ENCODE results near the gene EEF2K. TPM values are rescaled to one million over a fixed set of nuclear protein-coding genes. Genes with fewer than 3 reads are reported as not detected.

Gene EEF2K
- total RNA-seq, 1 donor from 2014 or later: 28.3 TPM

DNA sequence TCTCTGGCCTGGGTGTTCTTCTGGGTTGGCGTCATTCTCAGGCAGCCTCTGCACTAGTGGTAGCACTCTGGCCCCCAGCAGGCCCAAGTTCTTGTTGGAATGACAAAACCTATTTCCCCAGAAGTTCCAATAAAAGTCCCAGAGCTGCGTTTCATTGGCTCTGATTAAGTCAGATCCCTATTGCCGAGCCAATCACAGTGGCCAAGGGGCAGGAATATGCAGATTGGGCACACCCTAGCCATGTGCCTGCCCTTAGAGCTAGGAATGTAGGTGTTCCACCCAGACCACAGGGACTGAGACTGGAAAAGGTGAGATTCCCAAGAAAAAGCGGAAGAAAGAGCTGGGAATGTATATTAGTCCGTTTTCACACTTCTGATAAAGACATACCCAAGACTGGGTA lies 46.2 kb downstream of the EEF2K start:
- DNase-seq: no peak

DNA sequence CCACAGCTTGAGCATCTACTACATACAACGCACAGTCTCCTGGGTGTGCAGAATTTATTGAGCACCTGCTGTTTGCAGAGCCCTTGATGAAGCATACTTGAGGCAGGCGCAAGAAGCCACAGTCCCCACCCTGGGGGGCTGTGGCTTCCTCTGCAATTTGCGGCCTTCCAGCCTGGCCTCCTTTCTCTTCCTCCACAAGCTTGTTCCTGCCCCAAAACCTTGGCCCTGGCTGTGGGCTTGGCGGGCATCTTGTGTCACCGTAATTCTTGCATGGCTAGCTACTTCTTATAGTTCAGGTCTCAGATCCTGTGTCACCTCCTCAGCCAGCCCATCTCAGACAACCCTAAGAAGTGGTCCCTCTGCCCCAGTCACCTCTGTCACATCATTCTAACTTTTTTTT lies 47.2 kb downstream of the EEF2K start:
- DNase-seq: no peak

DNA sequence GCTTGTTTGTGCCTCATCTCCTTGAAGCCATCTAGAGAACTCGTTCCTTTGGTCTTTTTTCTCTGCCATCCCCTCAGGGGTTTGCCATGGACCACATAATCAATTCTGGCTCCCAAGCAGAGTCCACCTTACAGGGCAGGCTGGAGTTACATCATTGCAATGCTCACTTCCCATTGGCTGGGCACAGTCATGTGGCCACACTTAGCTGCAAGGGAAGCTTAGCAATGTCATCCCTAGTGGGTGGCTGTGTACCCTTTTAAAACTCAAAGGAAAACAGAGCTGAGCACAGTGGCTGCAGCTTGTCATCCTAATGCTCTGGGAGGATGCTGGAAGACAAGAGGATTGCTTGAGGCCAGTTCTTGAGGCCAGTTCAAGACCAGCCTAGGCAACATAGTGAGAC lies 49.3 kb downstream of the EEF2K start:
- DNase-seq: no peak

DNA sequence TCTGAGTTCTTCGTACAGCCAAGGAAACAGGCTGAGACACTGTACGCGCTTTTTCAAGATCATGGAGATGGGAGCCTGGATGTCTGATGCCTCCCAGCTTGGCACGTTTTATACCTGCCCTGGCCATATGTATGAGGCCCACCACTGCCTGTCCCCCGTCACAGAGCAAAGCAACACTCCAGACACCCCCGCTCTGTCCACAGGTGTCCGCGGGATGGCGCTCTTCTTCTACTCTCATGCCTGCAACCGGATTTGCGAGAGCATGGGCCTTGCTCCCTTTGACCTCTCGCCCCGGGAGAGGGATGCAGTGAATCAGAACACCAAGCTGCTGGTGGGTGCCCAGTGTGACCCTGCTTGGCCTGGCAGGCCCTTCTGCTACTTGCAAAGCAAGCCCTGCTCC lies 51.4 kb downstream of the EEF2K start:
- no peak for DNase-seq

DNA sequence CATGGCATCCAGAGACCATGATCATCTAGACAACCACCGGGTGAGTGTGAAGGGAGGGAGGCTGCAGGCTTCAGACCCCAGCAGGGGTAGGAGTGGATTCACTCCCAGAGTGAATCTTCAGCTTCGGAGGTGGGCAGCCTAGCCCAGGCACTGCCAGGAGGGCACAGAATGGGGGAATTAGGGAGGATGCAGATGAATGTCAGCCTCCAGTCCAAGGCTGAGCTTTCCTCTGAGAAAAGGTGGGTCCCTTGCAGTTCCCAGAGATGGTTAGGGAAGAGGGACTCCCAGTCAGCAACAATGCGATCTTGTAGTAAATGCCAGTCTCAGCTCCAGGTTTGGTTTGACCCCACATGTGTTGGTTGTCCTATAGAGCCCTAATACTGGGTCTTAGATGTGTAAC lies 54.4 kb downstream of the EEF2K start:
- DNase-seq: no peak

DNA sequence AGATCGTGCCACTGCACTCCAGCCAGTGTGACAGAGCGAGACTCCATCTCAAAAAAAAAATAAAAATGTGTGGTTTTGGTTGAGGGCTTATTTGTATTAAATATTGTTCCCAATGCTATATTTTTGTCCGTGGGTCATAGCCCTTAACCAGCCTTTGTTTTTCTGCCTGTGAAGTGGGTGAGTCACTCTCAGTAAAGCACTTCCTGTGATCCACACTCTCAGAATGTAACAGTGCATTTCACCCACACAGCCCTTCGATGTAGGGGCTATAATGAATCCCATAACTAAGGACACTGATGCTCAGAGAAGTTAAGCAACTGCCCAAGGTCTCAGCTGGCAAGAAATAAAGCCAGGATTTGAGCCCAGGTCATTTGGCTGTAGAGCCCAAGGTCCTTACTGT lies 56.4 kb downstream of the EEF2K start:
- DNase-seq: no peak

DNA sequence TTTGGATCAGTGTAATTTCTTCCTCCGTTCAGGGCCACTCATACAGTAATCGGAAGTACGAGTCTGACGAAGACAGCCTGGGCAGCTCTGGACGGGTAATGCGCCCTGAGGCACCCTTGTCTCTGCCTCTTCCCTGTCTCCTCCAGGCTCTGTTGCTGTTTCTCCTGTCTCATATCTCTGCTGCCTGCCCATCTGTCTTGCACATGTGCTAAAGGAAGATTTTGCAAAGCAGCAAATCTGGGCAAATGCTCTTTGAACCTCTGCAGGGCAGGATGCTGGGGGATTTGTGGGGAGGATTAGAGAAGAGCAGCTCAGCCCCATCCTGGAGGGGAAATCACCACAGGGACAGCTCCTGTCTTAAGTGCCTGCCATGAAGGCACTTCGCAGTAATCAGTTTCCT lies 58.7 kb downstream of the EEF2K start:
- DNase-seq: no peak

DNA sequence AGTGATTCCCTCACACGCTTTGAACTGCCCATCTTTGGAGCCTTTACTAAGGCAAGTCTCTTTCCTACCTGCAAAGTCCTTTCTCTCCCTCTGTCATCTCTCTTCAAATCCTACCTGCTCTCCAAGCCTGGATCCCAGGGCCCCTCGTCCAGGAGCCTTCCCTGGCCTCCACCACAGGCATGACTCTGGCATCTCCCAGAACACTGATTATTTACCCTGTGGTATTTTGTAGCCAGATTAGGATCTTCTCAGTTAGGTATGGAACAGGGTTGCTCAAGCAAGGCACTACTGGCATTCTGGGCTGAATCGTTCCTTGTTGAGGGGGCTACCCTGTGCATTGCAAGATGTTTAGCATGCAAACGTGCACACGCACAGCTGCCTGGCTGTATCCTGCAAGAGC lies 59.3 kb downstream of the EEF2K start:
- no peak for DNase-seq

DNA sequence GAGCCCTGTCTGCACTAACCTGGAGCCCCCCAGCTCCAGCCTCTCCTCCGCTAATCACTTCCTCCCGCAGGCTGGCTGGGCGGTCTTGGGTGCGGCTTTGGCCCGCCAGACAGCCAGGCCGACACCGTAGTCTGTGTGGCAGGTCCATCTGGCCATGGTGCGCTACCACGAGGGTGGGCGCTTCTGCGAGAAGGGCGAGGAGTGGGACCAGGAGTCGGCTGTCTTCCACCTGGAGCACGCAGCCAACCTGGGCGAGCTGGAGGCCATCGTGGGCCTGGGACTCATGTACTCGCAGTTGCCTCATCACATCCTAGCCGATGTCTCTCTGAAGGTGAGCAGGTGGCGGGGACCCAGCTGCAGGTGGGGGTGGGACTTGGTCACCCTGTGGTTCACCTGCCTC lies 60.5 kb downstream of the EEF2K start:
- no peak for DNase-seq

DNA sequence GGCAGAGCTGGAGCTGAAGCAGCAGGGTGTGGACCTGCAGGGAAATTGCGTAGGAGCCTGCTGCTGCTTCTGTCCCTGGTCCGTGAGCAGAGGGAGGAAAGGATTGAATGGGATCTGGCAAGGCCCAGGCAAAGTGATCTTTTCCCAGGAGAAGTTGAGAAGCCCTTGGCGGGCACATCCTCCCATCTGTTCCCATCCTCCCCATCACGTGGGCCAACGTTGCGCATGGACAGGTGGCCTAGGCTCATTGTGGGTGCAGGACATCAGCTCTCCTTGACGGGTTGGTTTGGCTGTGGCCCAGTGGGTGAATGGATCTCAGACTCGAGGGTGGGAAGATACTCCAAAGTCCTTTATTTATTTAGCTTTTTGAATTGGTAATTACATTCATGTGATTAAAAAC lies 61.7 kb downstream of the EEF2K start:
- no peak for DNase-seq

DNA sequence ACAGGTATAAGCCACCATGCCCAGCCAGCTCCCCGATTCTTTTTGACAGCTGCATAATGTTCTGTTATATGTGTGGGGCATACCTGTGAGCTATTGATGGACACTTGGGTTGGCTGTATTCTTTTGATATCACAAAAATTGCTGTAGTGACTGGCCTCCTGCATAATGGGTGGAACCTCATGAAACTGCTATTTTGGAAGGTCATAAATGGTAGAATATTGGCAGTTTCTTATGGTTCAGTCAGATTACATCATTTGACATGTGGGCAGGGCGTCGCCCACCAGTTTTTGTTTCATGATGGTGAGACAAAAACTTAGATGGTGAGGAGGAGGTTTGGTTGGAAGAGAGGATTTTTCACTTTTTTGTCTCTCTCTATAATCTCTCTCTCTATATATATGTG lies 64.4 kb downstream of the EEF2K start:
- no peak for DNase-seq

DNA sequence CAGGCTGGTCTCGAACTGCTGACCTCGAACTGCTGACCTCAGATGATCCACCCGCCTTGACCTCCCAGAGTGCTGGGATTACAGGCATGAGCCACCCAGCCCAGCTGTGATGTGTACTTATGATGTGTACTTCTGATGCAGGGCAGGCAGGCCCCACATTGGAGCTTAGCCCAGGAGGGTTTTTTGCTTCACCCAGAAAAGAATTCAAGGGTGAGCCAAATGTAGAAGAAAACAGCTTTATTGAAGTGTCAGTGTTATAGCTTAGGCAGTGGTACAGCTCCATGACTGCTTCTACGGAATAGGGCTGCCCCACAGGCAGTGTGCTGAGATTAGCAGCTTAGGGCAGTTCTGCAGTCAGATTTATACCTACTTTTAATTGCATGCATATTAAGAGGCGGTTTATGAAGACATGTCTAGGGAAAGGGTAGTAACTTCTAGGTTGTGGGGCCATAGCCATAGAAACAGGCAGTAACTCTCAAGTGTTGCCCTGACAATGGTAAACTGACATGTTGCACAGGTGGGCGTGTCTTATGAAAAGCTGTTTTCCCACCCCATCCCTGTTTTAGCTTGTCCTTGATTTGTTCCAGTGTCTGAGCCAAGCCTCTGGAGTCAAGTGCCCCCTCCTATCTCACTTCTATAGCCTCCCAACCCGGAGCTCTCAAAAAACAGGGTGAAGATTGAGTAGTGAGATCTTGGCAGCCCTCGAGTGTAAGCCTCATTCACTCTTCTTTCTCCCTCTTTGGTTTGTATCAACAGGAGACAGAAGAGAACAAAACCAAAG lies 67.0 kb downstream of the EEF2K start:
- no peak for DNase-seq

DNA sequence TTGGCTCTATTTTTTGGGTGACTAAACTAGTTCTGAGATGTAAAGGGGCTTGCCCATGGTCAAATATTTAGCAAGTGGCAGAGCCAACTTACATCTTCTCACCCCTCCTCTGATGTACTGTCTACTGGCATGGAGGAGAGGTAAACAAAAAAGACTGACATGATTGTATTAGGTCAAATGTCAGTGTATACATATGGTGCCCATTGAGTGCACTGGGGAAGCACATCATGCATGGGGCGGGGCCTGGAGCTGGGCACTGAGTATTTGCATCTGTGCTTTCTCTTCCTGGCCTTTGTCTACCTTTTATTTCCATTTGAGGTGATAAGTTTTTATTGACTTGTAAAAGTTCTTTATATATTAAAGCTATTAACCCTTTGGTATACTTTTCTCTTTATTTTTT lies 68.8 kb downstream of the EEF2K start:
- DNase-seq: no peak

DNA sequence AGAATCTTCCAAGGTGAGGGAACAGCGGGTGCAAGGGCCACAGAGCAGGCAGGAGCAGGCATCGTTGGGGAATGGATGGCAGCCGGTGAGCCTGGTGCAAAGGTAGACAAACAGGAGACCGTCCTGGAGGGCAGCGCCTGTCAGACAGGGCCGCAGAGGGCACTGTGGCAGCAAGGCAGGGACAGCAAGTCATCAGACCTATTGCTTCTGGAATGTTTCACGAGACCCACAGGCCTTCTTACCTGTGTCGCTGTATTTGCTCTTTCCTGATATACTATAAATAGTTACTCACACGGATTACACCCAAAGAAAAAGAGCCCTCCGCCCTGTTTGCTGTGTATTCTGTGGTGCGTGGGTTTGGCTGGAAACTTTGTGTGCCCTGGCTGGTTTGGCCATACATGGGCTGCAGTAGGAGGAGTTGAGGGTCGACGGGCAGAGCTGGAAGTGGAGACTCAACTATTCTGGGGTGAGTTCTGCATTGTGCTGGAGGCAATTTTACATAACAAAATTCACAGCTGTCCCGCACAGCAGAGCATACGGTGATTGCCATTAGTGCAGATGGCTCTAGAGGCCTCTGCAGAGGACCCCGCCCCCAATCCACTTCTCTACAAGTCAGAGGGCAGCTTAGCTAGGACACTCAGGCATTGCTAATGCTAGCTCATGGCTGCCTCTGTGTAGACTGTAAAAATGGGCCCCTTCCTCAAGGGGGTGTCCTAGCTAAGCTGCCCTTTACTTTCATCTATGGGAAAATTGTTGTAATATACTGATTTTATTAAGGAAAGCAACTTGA lies 72.6 kb downstream of the EEF2K start:
- no peak for DNase-seq

DNA sequence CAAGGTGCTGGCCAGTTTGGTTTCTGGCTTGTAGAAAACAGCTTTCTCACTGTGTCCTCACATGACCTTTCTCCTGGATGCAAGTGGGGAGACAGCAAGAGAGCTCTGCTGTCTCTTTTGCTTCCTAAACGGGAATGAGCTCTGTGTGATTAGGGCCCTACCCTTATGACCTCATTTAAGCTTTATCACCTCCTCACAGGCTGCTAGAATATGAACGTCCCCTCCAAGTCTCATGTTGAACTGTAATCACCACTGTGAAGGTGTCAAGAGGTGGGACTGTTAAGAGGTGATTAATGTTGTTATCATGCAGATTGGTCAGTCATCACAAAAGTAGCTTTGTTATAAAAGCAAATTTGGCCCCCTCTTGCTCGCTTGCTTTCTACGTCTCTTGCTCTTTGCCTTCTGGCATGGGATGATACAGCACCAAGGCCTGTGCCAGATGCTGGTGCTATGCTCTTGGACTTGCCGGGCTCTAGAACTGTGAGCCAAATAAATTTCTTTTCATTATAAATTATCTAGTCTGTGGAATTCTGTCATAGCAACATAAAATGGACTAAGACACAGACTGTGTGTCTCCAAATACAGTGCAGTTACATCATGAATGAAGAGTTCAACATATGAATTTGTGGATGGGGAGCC lies 76.3 kb downstream of the EEF2K start:
- DNase-seq: no peak

DNA sequence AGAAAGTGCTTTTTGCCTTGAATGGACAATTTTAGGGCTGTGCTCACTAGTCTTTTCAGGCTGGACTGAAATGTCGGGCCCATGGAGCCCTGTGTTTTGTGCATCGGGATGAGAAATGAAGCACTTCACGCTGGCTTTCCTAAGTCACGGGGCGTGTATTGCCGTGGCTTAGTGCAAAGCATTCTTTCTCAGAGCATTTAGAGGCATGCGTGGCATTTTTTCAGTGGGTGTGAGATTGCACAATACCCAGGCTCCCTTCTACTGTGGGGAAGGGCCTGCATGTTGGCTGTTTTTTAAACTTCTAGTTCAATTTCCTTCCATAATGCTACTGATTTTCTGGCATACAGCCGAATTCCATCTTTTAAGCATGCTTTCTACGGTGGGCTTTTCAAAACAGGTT lies 78.6 kb downstream of the EEF2K start:
- DNase-seq: no peak

DNA sequence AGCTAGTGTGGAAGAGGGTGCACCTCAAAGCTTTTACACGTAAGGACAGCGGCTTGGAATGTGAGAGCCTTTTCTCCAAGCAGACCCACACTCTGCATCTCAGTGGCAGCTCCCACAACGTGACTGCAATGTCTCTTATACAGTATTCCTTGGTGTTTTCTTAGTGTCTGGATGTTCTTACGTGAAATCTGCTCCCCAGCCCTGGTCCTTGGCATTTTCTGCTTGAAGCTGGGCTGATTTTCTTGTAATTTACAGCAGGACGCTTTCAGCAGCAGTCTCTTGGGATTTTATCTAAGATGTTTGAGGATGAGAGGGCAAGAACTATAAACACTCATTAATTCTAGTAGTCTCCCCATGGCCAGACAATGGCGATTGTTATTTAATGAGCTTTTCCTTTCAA lies 79.0 kb downstream of the EEF2K start:
- no peak for DNase-seq

DNA sequence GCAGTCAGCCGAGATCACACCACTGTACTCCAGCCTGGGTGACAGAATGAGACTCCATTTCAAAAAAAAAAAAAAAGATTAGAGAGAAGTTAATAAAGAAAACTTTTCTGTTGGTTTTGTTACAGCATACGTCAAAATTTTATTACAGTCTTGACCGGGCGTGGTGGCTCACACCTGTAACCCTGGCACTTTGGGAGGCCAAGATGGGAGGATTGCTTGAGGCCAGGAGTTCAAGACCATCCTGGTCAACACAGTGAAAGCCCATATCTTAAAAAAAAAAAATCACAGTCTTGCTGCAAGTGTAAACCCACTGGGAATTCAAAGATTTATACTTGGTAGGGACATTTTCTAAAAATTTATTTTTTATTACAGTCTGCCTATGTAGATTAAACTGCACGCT lies 84.9 kb downstream of the EEF2K start:
- no peak for DNase-seq

DNA sequence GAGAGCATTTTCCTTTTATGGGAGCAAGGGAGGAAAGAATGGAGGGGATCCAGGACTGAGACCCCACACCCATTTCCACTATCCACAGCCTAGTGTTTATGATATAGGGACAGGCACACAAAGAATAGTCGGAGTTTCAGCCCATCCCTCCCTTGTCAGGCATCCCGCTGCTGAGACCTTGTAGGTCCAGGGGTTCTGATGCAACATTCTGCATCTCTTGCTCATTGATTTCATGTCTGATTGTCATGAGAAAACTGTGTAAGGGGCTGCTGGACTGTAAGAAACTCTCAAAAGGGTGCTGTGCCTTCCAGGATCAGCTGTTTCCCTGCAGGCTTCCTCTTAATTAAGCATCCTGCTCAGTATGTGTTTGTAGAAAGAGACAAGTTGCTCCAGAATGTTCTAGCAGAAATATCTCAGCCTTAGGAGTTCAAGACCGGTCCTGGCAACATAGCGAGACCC lies 85.8 kb downstream of the EEF2K start:
- DNase-seq: no peak

DNA sequence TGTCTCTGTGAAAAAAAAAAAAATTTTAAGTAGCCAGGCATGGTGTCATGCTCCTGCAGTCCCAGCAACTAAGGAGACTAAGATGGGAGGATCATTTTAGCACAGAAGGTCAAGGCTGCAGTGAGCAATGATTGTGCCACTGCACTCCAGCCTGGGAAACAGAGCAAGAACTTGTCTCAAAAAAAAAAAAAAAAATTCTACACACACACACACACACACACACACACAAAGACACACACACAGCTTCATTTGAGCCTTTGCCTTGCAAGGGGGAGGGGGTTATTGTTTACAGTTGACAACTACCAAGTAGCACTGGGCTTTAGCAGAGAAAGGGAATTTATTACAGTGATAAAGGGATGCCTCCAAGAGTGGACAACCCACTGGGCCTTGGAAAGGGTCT lies 86.2 kb downstream of the EEF2K start:
- no peak for DNase-seq

DNA sequence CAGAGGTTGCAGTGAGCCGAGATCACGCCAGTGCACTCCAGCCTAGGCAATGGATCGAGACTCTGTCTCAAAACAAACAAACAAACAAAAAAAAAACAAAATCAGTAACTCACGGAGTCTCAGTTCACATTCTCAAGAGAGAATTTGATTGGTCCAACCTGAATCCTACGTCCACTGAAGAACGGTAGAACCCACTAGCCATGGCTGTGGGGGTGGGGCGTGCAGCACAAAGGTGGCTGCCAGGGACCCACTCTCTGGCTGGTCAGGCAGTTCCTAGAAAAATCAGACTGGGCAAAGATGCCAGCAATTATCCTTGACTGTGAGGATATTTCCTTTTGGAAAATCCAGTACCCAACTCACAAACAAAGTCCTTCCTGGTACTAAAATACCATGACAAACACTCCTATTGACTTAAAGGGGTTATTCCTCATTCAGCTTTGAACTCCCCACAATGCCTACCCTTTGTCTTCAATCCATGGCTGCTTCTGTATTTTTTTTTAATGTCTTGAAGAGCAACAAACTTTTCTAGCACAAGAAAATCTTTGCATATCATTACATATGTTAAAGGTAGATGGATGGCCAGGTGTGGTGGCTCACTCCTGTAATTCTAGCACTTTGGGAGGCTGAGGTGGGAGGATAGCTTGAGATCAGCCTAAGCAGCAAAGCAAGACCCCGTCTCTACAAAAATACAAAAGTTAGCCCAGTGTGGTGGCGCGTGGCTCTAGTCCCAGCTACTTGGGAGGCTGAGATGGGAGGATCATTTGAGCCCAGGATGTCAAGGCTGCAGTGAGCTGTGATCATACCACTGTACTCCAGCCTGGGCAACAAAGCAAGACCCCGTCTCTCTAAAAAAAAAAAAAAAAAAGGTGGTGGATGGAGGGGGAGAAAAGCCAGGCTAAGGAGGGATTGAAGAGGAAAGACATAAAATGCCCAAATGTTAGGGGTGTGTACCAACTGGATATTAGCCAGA lies 87.3 kb downstream of the EEF2K start:
- DNase-seq: no peak

All from skin of body (tissue), 2 donors.